SJSA1 (cell line): ENCODE results near the gene ZNF655. TPM values are rescaled to one million over a fixed set of nuclear protein-coding genes. Genes with fewer than 3 reads are reported as not detected.

Experiments used
- DNase-seq, 2 experiments: peaks; one replicate each; pipeline ENCODE4 v3.0.0-alpha.2; 2015 to 2020; ENCODE audit warnings: low spot score in 2 of 2, low read depth in 1 of 2
- H3K27ac ChIP-seq: fragments of 250-450 bp; sonication (Bioruptor Pico); 2 replicates; pipeline ENCODE4 v1.5.1; 2020; ENCODE audit warnings: mild to moderate bottlenecking, moderate library complexity
- H3K27me3 ChIP-seq: fragments of 250-450 bp; sonication (Bioruptor Pico); replicated peaks from 2 replicates; pipeline ENCODE4 v1.5.1; 2020; ENCODE audit warnings: mild to moderate bottlenecking, moderate library complexity
- H3K36me3 ChIP-seq: fragments of 250-450 bp; sonication (Bioruptor Pico); 2 replicates; pipeline ENCODE4 v1.5.1; 2020; ENCODE audit warnings: mild to moderate bottlenecking
- H3K4me1 ChIP-seq: fragments of 250-450 bp; sonication (Bioruptor Pico); replicated peaks from 2 replicates; pipeline ENCODE4 v1.6.1; 2021; ENCODE audit warnings: mild to moderate bottlenecking
- H3K4me3 ChIP-seq: fragments of 250-450 bp; sonication (Bioruptor Pico); 2 replicates; pipeline ENCODE4 v1.5.1; 2020; ENCODE audit warnings: mild to moderate bottlenecking
- H3K9me3 ChIP-seq: fragments of 250-450 bp; sonication (Bioruptor Pico); replicated peaks from 2 replicates; pipeline ENCODE4 v1.5.1; 2020; ENCODE audit warnings: mild to moderate bottlenecking
- total RNA-seq: library from RNA; depleted of rRNA; stranded (reverse); fragments of >200 nt; shearing (Covaris generic); gene quantifications from 2 replicates; pipeline ENCODE4 v1.2.3, GENCODE V29; 2014

Gene ZNF655
- total RNA-seq, 1 experiment from 2014 or later, result 107 TPM

DNA sequence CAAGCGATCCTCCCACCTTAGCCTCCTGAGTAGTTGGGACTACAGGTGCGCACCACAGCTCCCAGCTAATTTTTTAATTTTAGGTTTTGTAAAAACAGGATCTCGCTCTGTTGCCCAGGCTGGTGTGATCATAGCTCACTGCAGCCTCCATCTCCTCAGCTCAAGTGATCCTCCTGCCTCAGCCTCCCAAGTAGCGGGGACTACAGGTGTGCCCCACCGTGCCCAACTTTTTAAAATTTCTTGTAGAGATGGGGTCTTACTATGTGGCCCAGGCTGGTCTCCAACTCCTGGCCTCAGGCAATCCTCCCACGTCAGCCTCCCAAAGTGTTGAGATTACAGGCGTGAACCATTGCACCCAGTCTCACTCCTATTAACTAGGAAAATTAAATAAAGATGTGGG lies 47.1 kb downstream of the ZNF655 start:
- H3K27me3 ChIP-seq, result no peaks in the 10 kb centered on the region
- no peaks in the 10 kb centered on the region for H3K9me3 ChIP-seq
- no peak for DNase-seq
- no peak overlapping the region for H3K27ac ChIP-seq
- no peaks in the 10 kb centered on the region for H3K36me3 ChIP-seq
- no peaks in the 10 kb centered on the region for H3K4me1 ChIP-seq
- H3K4me3 ChIP-seq, result no peak overlapping the region

DNA sequence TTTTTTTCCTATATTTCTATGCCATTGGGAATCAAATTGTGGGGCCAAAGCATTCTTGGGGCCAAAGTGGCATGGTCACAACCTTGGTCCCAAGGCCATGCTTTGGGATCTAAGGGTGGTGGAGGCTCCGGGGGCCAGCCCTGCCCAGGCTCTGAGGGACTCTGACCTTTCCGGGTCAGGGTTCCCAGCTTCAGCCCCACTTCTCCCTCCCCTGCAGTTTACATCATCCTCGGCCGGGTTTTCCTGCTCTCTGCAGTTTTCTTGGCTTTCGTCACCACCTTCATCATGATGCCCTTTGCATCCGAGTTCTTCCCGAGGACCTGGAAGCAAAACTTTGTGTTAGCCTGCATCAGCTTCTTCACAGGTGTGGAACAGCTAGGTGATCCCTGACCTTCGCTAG lies 48.1 kb downstream of the ZNF655 start:
- no peak for DNase-seq
- H3K27ac ChIP-seq, result no peak overlapping the region
- H3K9me3 ChIP-seq, result no peaks in the 10 kb centered on the region
- no peaks in the 10 kb centered on the region for H3K27me3 ChIP-seq
- H3K4me3 ChIP-seq, result no peak overlapping the region
- no peaks in the 10 kb centered on the region for H3K36me3 ChIP-seq
- no peaks in the 10 kb centered on the region for H3K4me1 ChIP-seq

- no peaks in the 10 kb centered on the region for H3K36me3 ChIP-seq
Observed at GRCh38 chr7:99607548-99607947, 49.1 kb downstream of the ZNF655 start.

GRCh38 chr7:99614495-99614894 lies 56.1 kb downstream of the ZNF655 start:
- Histone ChIP-seq H3K4me3 (no peak overlapping the region), H3K9me3 (no peaks in the 10 kb centered on the region)

More at GRCh38 chr7:99607548-99607947, 49.1 kb downstream of the ZNF655 start:
- Histone ChIP-seq H3K4me1 (no peaks in the 10 kb centered on the region), H3K27ac (no peak overlapping the region), H3K9me3 (no peaks in the 10 kb centered on the region), H3K27me3 (no peaks in the 10 kb centered on the region), H3K4me3 (no peak overlapping the region)
- no peak for DNase-seq

DNA sequence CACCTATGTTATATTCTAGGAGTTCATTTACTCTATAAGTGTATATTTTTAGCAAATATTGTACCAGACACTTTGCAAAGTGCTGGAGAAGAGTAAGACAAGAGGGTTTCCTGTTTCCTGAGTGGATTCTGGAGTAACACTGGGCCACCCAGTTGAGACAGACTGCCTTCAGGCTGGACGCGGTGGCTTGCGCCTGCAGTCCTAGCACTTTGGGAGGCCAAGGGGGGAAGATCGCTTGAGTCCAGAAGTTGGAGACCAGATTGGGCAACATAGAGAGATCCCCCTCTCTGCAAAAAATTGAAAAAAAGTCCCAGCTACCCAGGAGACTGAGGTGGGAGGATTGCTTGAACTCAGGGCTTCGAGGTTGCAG lies 57.5 kb downstream of the ZNF655 start:
- peaks cover 45% of the 10 kb centered on the region for H3K4me1 ChIP-seq
- H3K27me3 ChIP-seq, result no peaks in the 10 kb centered on the region
- no peaks in the 10 kb centered on the region for H3K9me3 ChIP-seq
- no peak for DNase-seq
- no peak overlapping the region for H3K27ac ChIP-seq
- H3K36me3 ChIP-seq, result peaks cover 24% of the 10 kb centered on the region
- peak overlapping the region; percentile 78 for H3K4me3 ChIP-seq

More at GRCh38 chr7:99614495-99614894, 56.1 kb downstream of the ZNF655 start:
- Histone ChIP-seq H3K27me3 (no peaks in the 10 kb centered on the region), H3K4me1 (peaks cover 30% of the 10 kb centered on the region), H3K27ac (no peak overlapping the region), H3K36me3 (peaks cover 9% of the 10 kb centered on the region)
- DNase-seq, result no peak

DNA sequence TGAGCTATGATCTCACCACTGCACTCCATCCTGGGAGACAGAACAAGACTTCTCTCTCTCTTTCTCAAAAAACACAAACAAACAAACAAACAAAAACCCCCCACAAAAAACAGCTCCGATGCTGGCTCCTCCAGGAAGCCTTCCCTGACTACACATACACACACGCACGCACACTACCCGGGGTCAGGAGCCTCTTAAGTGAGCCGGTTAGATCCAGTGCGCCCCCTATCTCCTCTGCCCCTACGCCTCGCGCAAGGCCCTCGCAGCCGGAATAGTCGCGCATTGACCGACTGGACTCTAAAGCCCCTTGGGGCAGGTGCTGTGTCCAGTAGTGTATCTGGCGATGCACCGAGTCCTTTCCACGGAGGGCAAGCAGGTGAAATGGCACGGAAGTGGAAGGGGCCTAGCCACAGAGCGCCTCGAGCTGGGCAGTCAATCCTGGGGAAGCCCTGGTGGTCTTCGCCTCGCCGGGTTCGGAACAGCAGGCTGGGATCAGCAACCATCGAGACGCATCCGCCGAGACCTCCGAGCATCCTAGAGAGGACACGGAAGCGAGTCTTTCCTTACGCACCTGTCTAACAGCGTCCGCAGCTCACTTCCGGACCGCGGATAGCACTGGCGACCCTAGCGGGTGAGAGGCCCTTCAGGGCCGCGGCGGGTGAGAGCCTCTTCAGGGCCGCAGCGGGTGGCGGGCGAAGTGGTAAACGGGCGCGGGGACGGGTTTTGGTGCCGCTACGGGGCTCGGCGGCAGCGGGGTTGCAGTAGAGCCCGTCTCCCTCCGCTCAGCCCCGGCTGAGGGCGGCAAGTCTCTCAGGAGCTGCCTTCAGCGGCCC lies 58.1 kb downstream of the ZNF655 start, which contains the start of gene ZSCAN25:
ZSCAN25 (plus strand) TSS at position 588 of the 833 bp plus-strand sequence. CDS start 2,661 bp downstream, outside the sequence.
- Histone ChIP-seq H3K27ac (peak within 1 kb of the TSS; percentile 78), H3K4me3 (peak within 1 kb of the TSS; percentile 78), H3K9me3 (no peaks in the 10 kb centered on the region), H3K4me1 (peaks cover 51% of the 10 kb centered on the region), H3K27me3 (no peaks in the 10 kb centered on the region), H3K36me3 (peaks cover 30% of the 10 kb centered on the region)
- peak; percentile 89 to 91 for DNase-seq

- H3K9me3 ChIP-seq, result no peaks in the 10 kb centered on the region
- H3K27ac ChIP-seq, result peak overlapping the region; percentile 78
- peak overlapping the region; percentile 78 for H3K4me3 ChIP-seq
- peaks cover 37% of the 10 kb centered on the region for H3K36me3 ChIP-seq
- H3K27me3 ChIP-seq, result no peaks in the 10 kb centered on the region
- DNase-seq, result peak in 1 of 2 experiments; percentile 38
- peaks cover 58% of the 10 kb centered on the region for H3K4me1 ChIP-seq
Observed at GRCh38 chr7:99617192-99617781, 58.8 kb downstream of the ZNF655 start.

GRCh38 chr7:99618726-99619125 lies 60.3 kb downstream of the ZNF655 start:
- Histone ChIP-seq H3K27me3 (no peaks in the 10 kb centered on the region), H3K27ac (peak overlapping the region; percentile 78), H3K4me3 (peak overlapping the region; percentile 78; the same call in 1 of the 2 replicates), H3K36me3 (peaks cover 44% of the 10 kb centered on the region), H3K9me3 (no peaks in the 10 kb centered on the region), H3K4me1 (peaks cover 70% of the 10 kb centered on the region)
- DNase-seq, result peak; percentile 87 to 91

DNA sequence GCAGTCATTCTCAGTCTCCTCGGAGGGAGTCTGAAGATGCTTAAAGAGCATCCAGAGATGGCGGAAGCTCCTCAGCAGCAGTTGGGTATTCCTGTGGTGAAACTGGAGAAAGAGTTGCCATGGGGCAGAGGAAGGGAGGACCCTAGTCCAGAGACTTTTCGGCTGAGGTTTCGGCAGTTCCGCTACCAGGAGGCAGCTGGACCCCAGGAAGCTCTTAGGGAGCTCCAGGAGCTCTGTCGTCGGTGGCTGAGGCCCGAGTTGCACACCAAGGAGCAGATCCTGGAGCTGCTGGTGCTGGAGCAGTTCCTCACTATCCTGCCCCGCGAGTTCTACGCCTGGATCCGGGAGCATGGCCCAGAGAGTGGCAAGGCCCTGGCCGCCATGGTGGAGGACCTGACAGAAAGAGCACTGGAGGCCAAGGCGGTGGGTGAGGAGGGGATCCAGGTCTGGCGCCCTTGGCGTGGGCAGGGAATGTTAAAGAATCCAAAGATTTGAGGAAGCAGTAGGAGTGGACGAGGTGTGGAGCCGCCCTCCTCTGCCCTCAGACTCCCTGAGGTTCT lies 61.2 kb downstream of the ZNF655 start:
- H3K4me1 ChIP-seq, result peaks cover 79% of the 10 kb centered on the region
- peak overlapping the region; percentile 78 for H3K27ac ChIP-seq
- peak in 1 of 2 experiments; percentile 41 for DNase-seq
- H3K9me3 ChIP-seq, result no peaks in the 10 kb centered on the region
- peaks cover 53% of the 10 kb centered on the region for H3K36me3 ChIP-seq
- no peak overlapping the region for H3K4me3 ChIP-seq
- H3K27me3 ChIP-seq, result no peaks in the 10 kb centered on the region

DNA sequence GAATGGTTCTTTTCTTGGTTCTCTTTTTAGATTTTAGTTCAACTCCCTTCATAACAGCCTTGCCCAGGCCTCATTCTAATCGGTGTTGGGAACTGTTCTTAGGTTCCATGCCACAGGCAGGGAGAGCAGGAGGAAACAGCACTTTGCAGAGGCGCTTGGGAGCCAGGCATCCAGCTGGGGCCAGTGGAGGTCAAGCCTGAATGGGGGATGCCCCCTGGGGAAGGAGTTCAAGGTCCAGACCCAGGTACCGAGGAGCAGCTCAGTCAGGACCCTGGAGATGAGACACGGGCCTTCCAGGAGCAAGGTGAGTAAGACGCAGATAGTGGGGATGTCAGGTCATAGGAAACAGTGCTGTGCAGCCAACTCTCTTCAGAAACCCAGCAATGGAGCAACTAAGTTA lies 62.8 kb downstream of the ZNF655 start:
- H3K4me1 ChIP-seq, result peaks cover 89% of the 10 kb centered on the region
- no peak for DNase-seq
- peaks cover 70% of the 10 kb centered on the region for H3K36me3 ChIP-seq
- H3K4me3 ChIP-seq, result no peak overlapping the region
- H3K27ac ChIP-seq, result 0 out of 2 replicates have a peak overlapping the region, but pooled peaks have one; percentile 78
- H3K27me3 ChIP-seq, result no peaks in the 10 kb centered on the region
- H3K9me3 ChIP-seq, result no peaks in the 10 kb centered on the region

DNA sequence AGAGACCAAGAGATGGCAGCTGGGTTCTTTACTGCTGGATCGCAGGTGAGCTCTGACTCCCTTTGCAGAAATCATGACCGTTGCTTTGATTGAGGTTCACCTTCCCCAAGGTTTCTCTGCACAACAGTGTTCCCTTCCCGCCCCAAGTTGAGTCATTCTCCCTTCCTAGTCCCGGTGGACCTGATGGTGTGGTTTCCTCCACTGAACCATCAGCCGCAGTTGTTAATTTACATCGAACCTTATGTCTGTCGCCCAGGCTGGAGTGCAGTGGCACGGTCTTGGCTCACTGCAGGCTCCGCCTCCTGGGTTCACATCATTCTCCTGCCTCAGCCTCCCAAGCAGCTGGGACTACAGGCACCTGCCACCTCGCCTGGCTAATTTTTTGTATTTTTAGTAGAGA lies 64.2 kb downstream of the ZNF655 start:
- no peak overlapping the region for H3K4me3 ChIP-seq
- peaks cover 80% of the 10 kb centered on the region for H3K36me3 ChIP-seq
- H3K4me1 ChIP-seq, result peaks cover 91% of the 10 kb centered on the region
- H3K9me3 ChIP-seq, result no peaks in the 10 kb centered on the region
- peak; percentile 69 to 71 for DNase-seq
- no peaks in the 10 kb centered on the region for H3K27me3 ChIP-seq
- peak overlapping the region; percentile 36 for H3K27ac ChIP-seq

DNA sequence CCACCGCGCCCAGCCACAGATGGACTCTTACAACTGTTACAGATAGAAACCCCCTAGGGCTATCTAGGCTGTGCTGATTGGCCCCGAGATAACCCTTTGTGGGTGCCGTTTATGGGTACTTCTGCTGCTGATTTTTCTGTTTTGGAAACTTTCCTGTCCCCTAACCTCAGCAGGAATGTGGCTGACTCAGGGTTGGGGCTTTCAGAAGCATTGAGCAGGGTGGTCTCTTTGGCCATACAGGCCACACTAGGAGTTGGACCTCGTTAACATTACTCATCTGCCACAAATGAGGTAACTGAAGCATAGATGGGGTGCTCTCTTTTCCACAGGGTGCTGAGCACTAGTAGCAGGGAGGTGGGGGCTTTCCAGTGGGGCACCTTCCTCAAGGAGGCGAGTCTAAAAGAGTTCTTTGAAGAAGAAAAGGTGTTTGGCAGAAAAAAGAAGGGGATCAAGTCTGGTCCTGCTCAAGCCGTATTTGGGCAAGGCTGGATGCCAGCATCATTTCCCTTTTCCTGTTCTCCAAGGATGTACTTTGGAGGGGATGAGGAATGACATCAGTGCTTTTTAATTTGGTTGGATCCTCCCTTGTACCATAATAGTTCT lies 64.8 kb downstream of the ZNF655 start:
- H3K9me3 ChIP-seq, result no peaks in the 10 kb centered on the region
- H3K36me3 ChIP-seq, result peaks cover 86% of the 10 kb centered on the region
- H3K4me3 ChIP-seq, result no peak overlapping the region
- H3K27me3 ChIP-seq, result no peaks in the 10 kb centered on the region
- H3K4me1 ChIP-seq, result peaks cover 85% of the 10 kb centered on the region
- peak overlapping the region; percentile 64 for H3K27ac ChIP-seq
- peak; percentile 96 to 99 for DNase-seq

DNA sequence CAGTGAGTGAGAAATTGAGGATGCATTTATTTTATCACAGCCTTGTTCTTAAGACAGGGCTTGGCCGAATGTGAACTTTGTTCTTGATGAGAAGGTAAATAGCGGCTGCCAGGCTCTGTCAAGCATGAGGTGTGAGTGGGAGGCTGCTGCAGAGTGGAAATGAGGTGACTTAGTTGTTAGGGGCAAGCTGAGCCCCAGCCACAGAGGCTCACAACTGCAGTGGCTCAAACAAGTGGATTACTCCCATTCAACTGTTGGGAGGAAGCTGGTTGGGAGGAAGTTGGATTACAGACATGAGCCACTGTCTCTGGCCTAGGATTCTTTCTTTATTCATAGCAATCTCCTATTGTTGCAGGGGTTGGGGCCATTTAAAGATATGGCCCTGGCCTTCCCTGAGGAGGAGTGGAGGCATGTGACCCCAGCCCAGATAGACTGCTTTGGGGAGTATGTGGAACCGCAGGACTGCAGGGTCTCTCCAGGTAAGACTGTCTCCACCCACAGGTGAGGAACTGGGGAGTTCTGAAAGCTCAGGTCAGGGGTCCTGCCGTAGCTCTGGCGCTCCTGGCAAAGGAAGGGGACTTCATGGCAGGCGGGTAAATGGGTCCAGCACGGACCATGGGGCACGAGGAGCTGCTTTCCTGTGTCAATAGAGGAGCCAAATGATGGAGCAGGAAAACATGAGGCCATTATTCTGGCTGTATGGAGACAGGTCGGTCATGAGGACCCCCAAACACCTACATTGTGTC lies 65.4 kb downstream of the ZNF655 start:
- no peaks in the 10 kb centered on the region for H3K9me3 ChIP-seq
- peak in 1 of 2 experiments; percentile 20 for DNase-seq
- H3K36me3 ChIP-seq, result peaks cover 93% of the 10 kb centered on the region
- no peaks in the 10 kb centered on the region for H3K27me3 ChIP-seq
- H3K4me3 ChIP-seq, result no peak overlapping the region
- peaks cover 78% of the 10 kb centered on the region for H3K4me1 ChIP-seq
- peak overlapping the region; percentile 64 for H3K27ac ChIP-seq
